ENCODE results near the gene SRGAP3. TPM values are rescaled to one million over a fixed set of nuclear protein-coding genes. Genes with fewer than 3 reads are reported as not detected.

The SRGAP3 gene
- total RNA-seq, 1 experiment from 2014 or later: 0.69 TPM

GRCh38 chr3:9081184-9081818 lies 168.1 kb downstream of the SRGAP3 start:
- no peaks in the 10 kb centered on the region for H3K9me3 ChIP-seq (ENCODE audit: low read depth, low read length, poor library complexity, severe bottlenecking)
- H3K4me1 ChIP-seq (ENCODE audit: insufficient read depth, low read length, poor library complexity, severe bottlenecking): no peaks in the 10 kb centered on the region
- H3K36me3 ChIP-seq (ENCODE audit: insufficient read depth, low read length, poor library complexity, severe bottlenecking): no peaks in the 10 kb centered on the region
- no peak overlapping the region for H3K4me3 ChIP-seq (ENCODE audit: low read depth, low read length, poor library complexity, severe bottlenecking)
- POLR2A ChIA-PET (ENCODE audit: low non-redundant PET): no interaction called here
- no peak overlapping the region for H3K27ac ChIP-seq (ENCODE audit: low read depth, low read length, poor library complexity, severe bottlenecking)
- TF ChIP-seq CTCF (conservative IDR thresholded peaks at IDR 0.05; ENCODE audit: low read depth, low read length) (no peak), EZH2 (IDR thresholded peaks at IDR 0.05; ENCODE audit: borderline replicate concordance, low read depth, low read length, poor library complexity, severe bottlenecking) (no peak)
- DNase-seq (ENCODE audit: low spot score): no peak
- H3K27me3 ChIP-seq (replicated peaks; ENCODE audit: insufficient read depth, low read depth, low read length, poor library complexity): no peaks in the 10 kb centered on the region
- BruUV-seq (replicated peaks): no TSS peak
- CTCF ChIA-PET: no interaction called here
- intact Hi-C loops (cut with micrococcal nuclease; ENCODE audit: unreplicated experiment): no loop called here

- intact Hi-C loops (cut with micrococcal nuclease; ENCODE audit: unreplicated experiment): no loop called here
- H3K27ac ChIP-seq (ENCODE audit: low read depth, low read length, poor library complexity, severe bottlenecking): no peak overlapping the region
- CTCF ChIA-PET: no interaction called here
Measured at GRCh38 chr3:9080163-9080562, 169.3 kb downstream of the SRGAP3 start.

GRCh38 chr3:9079676-9080075 lies 169.8 kb downstream of the SRGAP3 start:
- no peak for DNase-seq (ENCODE audit: low spot score)
- no TSS peak for BruUV-seq (replicated peaks)
- ChIA-PET POLR2A (ENCODE audit: low non-redundant PET) (no interaction called here), CTCF (no interaction called here)
- H3K4me1 ChIP-seq (ENCODE audit: insufficient read depth, low read length, poor library complexity, severe bottlenecking): no peaks in the 10 kb centered on the region
- no peaks in the 10 kb centered on the region for H3K27me3 ChIP-seq (replicated peaks; ENCODE audit: insufficient read depth, low read depth, low read length, poor library complexity)
- H3K36me3 ChIP-seq (ENCODE audit: insufficient read depth, low read length, poor library complexity, severe bottlenecking): no peaks in the 10 kb centered on the region
- no peak overlapping the region for H3K4me3 ChIP-seq (ENCODE audit: low read depth, low read length, poor library complexity, severe bottlenecking)
- no peak for TF ChIP-seq CTCF (conservative IDR thresholded peaks at IDR 0.05; ENCODE audit: low read depth, low read length)
- no peak for TF ChIP-seq EZH2 (IDR thresholded peaks at IDR 0.05; ENCODE audit: borderline replicate concordance, low read depth, low read length, poor library complexity, severe bottlenecking)
- no peak overlapping the region for H3K27ac ChIP-seq (ENCODE audit: low read depth, low read length, poor library complexity, severe bottlenecking)
- intact Hi-C loops (cut with micrococcal nuclease; ENCODE audit: unreplicated experiment): no loop called here
- H3K9me3 ChIP-seq (ENCODE audit: low read depth, low read length, poor library complexity, severe bottlenecking): no peaks in the 10 kb centered on the region

More at GRCh38 chr3:9080163-9080562, 169.3 kb downstream of the SRGAP3 start:
- POLR2A ChIA-PET (ENCODE audit: low non-redundant PET): no interaction called here
- Histone ChIP-seq H3K4me3 (ENCODE audit: low read depth, low read length, poor library complexity, severe bottlenecking) (no peak overlapping the region), H3K27me3 (replicated peaks; ENCODE audit: insufficient read depth, low read depth, low read length, poor library complexity) (no peaks in the 10 kb centered on the region), H3K9me3 (ENCODE audit: low read depth, low read length, poor library complexity, severe bottlenecking) (no peaks in the 10 kb centered on the region), H3K36me3 (ENCODE audit: insufficient read depth, low read length, poor library complexity, severe bottlenecking) (no peaks in the 10 kb centered on the region), H3K4me1 (ENCODE audit: insufficient read depth, low read length, poor library complexity, severe bottlenecking) (no peaks in the 10 kb centered on the region)
- no peak for DNase-seq (ENCODE audit: low spot score)
- no TSS peak for BruUV-seq (replicated peaks)
- TF ChIP-seq EZH2 (IDR thresholded peaks at IDR 0.05; ENCODE audit: borderline replicate concordance, low read depth, low read length, poor library complexity, severe bottlenecking) (no peak), CTCF (conservative IDR thresholded peaks at IDR 0.05; ENCODE audit: low read depth, low read length) (no peak)

Measured in A673 (cell line).